ENCODE results near the gene NPS.

GRCh38 chr10:127522298-127522697 is 26.8 kb upstream of the NPS start:
- TF ChIP-seq, protein P1, sequence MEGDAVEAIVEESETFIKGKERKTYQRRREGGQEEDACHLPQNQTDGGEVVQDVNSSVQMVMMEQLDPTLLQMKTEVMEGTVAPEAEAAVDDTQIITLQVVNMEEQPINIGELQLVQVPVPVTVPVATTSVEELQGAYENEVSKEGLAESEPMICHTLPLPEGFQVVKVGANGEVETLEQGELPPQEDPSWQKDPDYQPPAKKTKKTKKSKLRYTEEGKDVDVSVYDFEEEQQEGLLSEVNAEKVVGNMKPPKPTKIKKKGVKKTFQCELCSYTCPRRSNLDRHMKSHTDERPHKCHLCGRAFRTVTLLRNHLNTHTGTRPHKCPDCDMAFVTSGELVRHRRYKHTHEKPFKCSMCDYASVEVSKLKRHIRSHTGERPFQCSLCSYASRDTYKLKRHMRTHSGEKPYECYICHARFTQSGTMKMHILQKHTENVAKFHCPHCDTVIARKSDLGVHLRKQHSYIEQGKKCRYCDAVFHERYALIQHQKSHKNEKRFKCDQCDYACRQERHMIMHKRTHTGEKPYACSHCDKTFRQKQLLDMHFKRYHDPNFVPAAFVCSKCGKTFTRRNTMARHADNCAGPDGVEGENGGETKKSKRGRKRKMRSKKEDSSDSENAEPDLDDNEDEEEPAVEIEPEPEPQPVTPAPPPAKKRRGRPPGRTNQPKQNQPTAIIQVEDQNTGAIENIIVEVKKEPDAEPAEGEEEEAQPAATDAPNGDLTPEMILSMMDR (IDR thresholded peaks at IDR 0.05), result no peak
- no peak for TF ChIP-seq POLR2A (IDR thresholded peaks at IDR 0.05)

All from testis (tissue), 2 donors.